MM.1S (cell line): Measurements from ENCODE around the gene TRMT44.

ENCODE experiments used
- CTCF ChIP-seq: fragments of 300-600 bp; sonication (generic); IDR thresholded peaks from 2 replicates; pipeline ENCODE4 v1.5.1; 2016; ENCODE audit warnings: antibody characterized with exemption, low read length, mixed read lengths
- EZH2 ChIP-seq: fragments of 300-600 bp; sonication (generic); optimal IDR thresholded peaks from 2 replicates; pipeline ENCODE3; 2017; ENCODE audit warnings: low read depth, mild to moderate bottlenecking, antibody characterized with exemption, low read length, mixed read lengths
- EZH2phosphoT487 ChIP-seq: fragments of 300-600 bp; sonication (generic); IDR thresholded peaks from 2 replicates; pipeline ENCODE4 v1.6.1; 2018; ENCODE audit warnings: antibody characterized with exemption, low read length

GRCh38 chr4:8411351-8412180 lies 29.0 kb upstream of the TRMT44 start:
- no peak for TF ChIP-seq CTCF
- no peak for TF ChIP-seq EZH2phosphoT487
- TF ChIP-seq EZH2 = no peak
